NCI-H1930 (cell line): Measurements from ENCODE around the gene DIAPH1.
A peak's percentile ranks its signal among the peaks of the same experiment; 100 is the strongest.
"Not testable (repeated sequence)": the region's sequence is repeated elsewhere in the genome, so short reads cannot be mapped to it uniquely, and the experiment has no call there.

Experiments
- DNase-seq, 2 experiments: peaks; one replicate each; lab custom pipeline; 2025; lab: John Stamatoyannopoulos, UW

DIAPH1 gene

GRCh38 chr5:141609921-141610320 is 8.9 kb downstream of the DIAPH1 start:
- not testable (repeated sequence) for DNase-seq

- DNase-seq = no peak
These were observed 9.8 kb downstream of the DIAPH1 start for GRCh38 chr5:141609044-141609443.

GRCh38 chr5:141608557-141608956 is 10.2 kb downstream of the DIAPH1 start:
- DNase-seq = no peak

- DNase-seq = no peak
These were observed 10.8 kb downstream of the DIAPH1 start for GRCh38 chr5:141608046-141608445.

- no peak for DNase-seq
These were observed 13.1 kb downstream of the DIAPH1 start for GRCh38 chr5:141605523-141606277.

DNA sequence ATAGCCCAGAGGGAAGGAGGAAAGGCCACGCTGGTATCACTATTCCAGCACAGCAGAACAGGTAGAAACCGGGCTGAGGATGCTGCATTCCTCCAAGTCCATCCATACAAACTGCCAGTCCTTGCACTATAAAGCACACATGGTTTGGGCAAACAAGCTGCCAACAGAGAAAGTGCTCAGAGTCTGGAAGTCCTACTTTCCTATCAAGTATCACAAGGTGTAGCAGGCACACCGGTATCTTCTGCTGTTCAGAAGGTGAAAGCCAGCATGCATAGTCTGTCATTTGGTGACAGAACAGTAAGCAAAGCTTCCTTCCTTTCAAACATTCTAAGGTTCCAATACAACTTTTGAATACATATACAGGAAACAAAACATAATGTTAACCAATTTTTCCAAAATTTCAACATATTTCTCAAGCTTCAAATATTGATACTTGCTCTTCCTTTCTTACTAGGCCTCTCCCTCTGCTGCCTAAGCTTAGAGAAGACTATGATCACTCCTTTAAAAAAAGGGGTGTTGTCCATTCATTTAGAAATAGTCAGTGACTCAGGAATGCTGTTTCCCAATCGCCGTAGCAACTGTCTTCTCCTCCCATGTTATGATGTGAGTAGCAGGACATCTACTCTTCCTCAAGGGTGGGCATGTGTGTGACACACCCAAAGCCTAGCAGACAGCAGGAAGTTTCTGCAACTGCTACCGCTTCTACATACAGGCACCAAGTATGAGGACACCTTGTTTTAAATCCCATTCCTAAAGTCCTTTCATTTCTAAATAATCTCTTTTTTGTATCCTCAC is 14.7 kb downstream of the DIAPH1 start:
- no peak for DNase-seq

- DNase-seq = no peak
These were observed 16.2 kb downstream of the DIAPH1 start for GRCh38 chr5:141602606-141603005.

- DNase-seq = no peak
These were observed 20.1 kb downstream of the DIAPH1 start for GRCh38 chr5:141598391-141599345.

GRCh38 chr5:141597814-141598213 is 21.0 kb downstream of the DIAPH1 start:
- DNase-seq = no peak

DNA sequence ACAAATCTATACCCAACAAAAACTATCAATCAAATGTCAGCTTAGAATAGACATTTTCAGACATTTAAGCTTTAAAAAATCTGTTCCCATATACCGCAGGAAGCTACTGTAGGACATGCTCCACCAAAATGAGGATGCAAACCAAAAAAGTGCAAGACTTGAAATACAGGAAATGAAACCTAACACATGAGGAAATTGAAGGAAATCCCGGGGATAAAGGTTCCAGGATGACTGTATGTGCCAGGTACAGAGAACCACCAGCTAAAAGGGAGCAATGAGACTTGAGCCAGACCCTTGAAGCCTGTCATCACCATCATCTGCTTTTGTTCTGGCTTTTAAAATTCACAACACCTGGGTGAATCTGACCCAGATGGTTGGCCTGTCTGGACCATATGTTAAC is 21.4 kb downstream of the DIAPH1 start:
- DNase-seq = no peak

DNA sequence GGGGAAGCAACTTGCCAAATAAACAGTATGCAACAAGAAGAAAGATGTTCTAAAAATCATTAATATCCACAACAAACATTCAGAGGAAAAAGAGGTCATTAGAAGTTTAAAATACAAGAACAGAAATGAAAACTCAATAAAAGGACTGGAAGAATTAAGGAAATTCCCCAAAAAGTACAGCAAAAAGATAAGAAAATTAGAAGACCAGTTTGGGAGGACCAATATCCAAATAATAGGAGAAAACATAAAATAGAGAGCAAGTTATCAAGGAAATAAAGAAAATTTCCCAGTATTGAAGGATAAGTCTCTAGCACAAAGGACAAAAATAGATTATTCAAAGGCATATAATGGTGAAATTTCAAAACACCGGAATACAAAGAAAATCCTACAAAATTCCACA is 21.9 kb downstream of the DIAPH1 start:
- no peak for DNase-seq

DNA sequence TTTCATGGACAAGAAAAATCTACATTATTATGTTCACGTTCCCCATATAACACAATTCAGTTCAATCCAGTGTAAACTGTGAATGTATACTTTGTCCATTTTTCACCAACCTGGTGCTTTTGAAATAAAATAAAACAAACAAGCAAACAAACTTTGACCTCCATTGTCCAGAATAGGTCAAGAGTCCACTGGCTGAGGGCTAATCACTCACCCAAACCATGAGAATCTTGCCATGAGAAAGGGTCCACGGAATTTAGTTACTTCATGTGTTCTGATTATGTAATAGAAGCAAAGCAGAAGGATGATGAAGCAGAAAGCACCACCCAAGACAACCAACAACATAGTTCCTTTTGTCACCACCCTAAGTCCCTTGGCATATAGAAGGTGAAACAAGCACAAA is 28.7 kb downstream of the DIAPH1 start:
- DNase-seq = no peak

GRCh38 chr5:141586246-141586645 is 32.6 kb downstream of the DIAPH1 start:
- DNase-seq = no peak

DNA sequence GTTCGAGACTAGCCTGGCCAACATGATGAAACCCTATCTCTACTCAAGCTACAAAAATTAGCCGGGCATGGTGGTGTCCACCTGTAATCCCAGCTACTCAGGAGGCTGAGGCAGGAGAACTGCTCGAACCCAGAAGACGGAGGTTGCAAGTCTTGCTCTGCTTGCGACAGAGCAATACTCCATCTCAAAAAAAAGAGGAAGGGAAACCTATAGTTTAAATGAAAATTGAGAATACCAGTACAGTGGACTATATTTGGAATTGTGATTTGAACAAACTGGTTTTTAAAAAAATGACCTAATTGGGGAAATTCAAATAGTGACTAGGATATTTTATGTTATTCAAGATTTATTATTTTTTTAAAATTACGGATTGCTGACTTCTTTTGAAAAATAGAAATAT is 33.2 kb downstream of the DIAPH1 start:
- no peak for DNase-seq

DNA sequence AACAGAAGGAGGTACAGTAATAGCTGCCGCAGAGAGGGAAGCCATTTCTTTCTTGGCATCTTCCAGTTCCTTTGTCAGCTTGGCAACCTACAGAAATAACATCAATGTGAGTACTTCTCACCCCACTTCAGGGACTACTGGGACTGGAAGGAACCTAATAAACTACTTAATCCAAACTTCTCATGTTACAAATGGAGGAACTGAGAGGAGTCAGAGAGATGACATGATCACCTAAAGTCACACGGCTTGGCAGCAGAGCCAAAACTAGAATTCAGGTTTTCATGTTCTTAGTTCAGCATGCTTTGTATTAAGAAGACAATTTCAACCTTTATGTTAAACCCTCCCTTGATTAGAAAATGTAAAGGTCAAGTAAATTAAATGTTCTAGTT is 44.7 kb downstream of the DIAPH1 start:
- no peak for DNase-seq

DNA sequence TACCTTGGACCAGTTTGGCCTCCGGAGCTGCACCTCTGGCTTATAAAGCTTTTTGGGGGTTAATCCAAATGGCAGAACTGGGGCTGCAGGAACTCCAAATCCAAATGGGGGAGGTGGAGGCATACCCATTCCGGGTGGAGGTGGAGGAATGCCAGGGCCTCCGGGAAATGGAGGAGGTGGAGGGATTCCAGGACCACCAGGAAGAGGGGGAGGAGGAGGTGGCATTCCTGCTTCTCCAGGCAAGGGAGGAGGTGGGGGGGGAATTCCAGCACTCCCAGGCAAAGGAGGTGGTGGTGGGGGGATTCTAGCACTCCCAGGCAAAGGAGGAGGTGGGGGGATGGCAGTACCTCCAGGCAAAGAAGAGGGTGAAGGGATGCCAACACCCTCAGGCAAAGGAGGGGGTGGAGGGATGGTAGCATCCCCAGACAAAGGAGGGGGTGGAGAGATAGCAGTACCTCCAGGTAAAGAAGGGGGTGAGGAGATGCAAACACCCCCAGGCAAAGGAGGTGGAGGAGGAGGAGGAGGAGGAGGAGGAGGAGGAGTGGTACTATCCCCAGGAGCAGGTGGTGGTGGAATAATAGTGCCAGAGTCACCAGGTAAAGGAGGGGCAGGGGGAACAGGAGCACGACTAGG is 45.2 kb downstream of the DIAPH1 start:
- DNase-seq = no peak

DNA sequence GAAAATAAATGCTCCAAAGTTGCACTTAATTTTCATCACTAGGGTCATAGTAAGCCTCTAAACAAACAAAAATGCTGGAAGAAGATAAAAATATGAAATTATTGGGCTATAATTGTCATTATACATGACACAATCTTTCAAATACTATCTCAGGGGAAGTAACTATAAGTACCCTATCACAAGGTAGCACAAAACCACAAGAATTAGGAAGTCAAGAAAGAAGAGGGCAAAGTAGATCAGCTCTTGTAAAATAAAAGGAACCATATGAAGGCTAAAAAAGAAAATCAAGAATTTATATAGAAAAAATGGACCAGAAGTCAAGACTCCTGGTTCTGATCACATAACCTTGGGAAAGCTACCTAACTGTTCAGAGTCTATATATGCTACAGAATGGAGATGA is 48.1 kb downstream of the DIAPH1 start:
- no peak for DNase-seq

DNA sequence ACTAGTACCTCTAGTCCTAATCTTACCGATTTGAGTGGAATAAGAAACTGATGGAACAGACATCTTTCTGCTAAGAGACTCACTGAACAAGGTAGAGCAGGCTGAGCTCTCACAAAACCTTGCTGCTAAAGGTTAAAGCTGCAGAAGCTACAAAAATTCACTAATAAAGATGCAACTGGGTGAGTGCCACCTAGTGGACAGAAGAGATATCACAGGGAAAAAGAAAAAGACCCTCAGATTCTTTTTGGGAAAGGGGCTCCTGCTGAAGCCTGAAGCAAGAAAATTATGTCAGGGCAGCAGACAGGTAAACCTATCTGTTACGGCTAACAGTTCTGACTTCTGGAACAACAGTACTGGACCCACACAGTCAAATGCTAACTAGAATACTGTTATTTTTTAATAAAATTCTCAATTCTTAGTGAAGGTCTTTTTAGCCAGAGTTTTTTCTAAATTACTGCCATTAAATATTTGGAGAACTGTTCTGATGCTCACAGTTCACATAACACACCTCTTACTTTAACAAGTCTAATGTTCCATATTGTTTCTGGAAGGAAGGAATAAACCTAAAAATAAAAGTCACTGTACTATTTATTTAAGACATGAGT is 51.2 kb downstream of the DIAPH1 start:
- no peak for DNase-seq

- DNase-seq = no peak
These were observed 52.8 kb downstream of the DIAPH1 start for GRCh38 chr5:141565826-141566570.

- peak; percentile 66 to 76 for DNase-seq
These were observed 54.5 kb downstream of the DIAPH1 start for GRCh38 chr5:141564216-141564692.
